OCI-LY3 (cell line): ENCODE results near the gene CNOT10.

Experiments used
- EZH2phosphoT487 ChIP-seq: fragments of 200-600 bp; shearing (Covaris generic); IDR thresholded peaks from 2 replicates; pipeline ENCODE4 v1.6.1; 2018; ENCODE audit warnings: antibody characterized with exemption, mixed run types, low read depth
- TF ChIP-seq, protein P1 (sequence below): fragments of 200-600, 300-600 bp; sonication (generic); IDR thresholded peaks from 2 replicates; pipeline ENCODE4 v1.5.1; 2014; ENCODE audit warnings: antibody characterized with exemption, low read length, low read depth

DNA sequence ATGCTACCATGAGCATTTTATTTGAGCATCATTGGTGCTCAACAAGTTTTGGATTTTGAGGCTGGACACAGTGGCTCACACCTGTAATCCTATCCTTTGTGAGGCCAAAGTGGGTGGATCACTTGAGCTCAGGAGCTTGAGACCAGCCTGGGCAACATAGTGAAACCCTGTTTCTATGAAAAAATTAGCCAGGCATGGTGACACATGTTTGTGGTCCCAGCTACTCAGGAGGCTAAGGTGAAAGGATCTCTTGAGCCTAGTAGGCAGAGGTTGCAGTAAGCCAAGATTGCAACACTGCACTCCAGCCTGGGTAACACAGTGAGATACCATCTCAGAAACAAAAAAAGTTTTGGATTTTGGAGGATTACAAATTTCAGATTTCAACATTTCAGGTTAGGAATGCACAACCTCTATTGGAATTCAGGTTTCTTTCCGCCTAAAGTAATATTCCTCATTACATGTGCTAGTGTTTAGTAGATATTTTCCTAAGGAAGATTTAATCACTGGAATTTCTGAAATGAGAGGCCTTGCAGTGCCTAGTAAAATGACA is 27.6 kb downstream of the CNOT10 start:
- TF ChIP-seq, protein P1, sequence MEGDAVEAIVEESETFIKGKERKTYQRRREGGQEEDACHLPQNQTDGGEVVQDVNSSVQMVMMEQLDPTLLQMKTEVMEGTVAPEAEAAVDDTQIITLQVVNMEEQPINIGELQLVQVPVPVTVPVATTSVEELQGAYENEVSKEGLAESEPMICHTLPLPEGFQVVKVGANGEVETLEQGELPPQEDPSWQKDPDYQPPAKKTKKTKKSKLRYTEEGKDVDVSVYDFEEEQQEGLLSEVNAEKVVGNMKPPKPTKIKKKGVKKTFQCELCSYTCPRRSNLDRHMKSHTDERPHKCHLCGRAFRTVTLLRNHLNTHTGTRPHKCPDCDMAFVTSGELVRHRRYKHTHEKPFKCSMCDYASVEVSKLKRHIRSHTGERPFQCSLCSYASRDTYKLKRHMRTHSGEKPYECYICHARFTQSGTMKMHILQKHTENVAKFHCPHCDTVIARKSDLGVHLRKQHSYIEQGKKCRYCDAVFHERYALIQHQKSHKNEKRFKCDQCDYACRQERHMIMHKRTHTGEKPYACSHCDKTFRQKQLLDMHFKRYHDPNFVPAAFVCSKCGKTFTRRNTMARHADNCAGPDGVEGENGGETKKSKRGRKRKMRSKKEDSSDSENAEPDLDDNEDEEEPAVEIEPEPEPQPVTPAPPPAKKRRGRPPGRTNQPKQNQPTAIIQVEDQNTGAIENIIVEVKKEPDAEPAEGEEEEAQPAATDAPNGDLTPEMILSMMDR: no peak
- no peak for TF ChIP-seq EZH2phosphoT487
